ENCODE measurements around the gene MBD3L4.
"Not testable (repeated sequence)": the region's sequence is repeated elsewhere in the genome, so short reads cannot be mapped to it uniquely, and the experiment has no call there.

Gene MBD3L4

DNA sequence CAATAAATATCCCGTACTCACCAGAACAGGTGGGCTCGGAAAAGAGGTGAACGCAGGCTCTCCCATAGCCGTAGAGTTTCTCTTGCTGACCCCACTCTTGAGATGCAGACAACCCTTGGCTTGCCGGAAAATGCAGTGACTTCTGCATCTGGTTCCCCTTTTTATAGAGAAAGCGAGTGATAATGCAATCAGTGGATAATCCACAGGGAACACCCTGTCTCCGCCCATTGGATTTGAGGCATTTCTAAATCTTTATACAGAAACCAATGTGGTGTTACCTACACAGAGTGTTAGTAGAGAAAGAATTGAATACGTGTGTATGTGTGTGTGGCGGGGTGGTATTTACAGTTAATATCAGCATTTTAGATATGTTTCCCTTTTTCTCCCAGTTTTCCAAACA lies at the start of gene MBD3L4:
Gene MBD3L4 (minus strand): TSS at position 101 of the 400 bp plus-strand sequence. CDS start 35 bp downstream, at position 66.
- not testable (repeated sequence) for DNase-seq

DNA sequence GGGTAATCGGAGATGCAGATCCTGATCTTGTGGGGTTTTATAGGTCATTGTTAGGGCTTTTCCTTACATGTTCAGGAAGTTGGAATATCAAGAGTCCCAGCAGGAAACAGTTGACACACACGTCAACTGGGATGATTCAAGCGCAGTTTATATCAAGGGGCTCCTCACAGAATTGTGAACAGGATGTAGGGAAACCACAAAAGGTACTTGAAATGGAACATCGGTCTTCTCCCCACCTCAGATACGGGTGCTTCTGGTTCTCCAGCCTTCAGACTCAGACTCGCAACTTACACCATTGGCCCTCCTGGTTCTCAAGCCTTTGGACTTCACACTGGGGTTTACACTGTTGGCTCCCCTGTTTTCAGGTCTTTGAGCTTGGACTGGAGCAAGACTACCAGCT lies 49.0 kb upstream of the MBD3L4 start:
- no peak for DNase-seq

DNA sequence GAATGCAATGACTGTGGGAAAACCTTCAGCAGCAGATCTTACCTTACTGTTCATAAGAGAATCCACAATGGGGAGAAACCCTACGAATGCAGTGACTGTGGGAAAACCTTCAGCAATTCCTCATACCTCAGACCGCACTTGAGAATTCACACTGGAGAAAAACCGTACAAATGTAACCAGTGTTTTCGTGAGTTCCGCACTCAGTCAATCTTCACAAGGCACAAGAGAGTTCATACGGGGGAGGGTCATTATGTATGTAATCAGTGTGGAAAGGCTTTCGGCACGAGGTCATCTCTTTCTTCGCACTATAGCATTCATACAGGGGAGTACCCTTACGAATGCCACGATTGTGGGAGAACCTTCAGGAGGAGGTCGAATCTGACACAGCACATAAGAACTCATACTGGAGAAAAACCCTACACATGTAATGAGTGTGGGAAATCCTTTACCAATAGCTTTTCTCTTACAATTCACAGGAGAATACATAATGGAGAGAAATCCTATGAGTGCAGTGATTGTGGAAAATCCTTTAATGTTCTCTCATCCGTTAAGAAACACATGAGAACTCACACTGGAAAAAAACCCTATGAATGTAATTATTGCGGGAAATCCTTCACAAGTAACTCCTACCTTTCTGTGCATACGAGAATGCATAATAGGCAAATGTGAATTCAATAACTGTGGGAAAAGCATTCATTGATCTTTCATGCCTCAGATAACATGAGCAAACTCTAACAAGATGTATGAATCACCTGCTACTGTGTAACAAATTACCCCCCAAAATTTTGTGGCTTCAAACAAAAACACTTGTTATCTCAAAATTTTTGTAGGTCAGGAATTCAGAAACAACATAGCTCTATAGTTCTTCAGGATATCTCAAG lies 43.3 kb upstream of the MBD3L4 start:
- DNase-seq = no peak

DNA sequence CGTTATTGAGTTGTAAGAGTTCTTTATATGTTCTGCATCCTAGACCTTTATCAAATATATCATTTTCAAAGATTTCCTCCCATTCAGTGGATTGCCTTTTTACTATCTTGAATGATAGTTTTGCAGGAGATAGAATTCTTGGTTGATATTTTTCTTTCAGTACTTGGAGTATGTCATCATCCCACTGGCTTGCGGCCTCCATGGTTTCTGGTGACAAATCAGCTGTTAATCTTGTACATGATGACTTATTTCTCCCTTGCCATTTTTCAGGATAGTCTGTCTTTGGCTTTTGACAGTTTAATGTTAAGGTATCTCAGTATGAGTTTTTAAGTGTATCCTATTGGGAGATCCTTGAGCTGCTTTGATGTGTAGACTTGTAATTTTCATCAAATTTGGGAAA lies 38.0 kb upstream of the MBD3L4 start:
- DNase-seq = no peak

DNA sequence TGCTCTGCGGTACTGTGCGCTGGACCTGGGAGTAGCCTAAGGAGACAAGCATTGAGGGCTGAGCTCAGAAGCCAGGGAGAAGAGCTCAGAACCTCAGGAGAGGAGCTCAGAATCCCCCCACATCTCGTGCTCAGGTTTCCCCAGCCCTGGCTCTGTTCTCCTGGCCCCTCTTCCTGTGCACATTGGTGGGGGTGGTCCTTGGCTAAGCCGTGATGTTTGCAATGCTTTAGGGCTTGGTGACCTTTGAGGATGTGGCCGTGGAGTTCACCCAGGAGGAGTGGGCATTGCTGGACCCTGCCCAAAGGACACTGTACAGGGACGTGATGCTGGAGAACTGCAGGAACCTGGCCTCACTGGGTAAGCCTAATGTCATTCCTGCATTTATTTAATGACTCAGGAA lies 36.2 kb upstream of the MBD3L4 start:
- DNase-seq = no peak

DNA sequence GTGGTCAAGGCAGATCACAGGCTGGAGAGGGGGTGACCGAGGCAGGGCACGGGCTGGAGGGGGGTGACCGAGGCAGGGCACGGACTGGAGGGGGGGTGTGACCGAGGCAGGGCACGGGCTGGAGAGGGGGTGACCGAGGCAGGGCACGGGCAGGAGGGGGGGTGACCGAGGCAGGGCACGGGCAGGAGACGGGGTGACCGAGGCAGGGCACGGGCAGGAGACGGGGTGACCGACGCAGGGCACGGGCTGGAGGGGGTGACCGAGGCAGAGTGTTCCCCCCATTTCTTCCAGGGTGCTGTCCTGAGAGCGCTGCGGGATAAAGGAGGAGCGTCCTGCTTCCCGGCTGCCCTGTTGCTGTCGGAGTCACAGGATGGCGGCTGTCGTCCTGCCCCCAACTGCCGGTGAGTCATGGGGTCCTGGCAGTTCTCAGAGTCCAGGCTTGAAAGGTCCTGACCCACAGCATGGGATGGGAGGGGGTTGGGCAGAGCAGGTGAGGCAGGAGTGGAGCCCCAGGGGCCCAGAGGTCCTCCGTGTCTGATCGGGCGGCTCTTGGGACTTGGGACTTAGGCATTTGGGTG lies 34.8 kb upstream of the MBD3L4 start:
- DNase-seq = no peak

DNA sequence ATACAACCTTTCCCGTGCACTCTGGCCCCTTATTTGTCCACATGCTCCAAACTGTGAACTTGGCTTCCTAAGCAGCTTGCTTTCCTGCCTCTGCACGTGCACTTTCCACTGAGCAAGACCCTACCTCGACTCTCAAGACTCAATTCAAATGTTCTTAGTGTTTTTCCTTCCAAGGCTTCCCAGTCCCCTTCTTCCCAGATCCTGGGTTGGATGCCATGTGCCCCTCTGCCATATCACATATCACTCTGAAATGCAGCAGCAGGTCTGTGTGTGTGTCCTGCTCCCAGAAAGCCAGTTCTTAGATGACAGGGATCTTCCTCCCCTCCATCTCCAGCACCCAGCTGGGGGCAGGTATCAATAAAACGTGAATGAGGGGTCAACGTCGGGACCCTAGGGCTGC lies 32.6 kb upstream of the MBD3L4 start:
- no peak for DNase-seq

DNA sequence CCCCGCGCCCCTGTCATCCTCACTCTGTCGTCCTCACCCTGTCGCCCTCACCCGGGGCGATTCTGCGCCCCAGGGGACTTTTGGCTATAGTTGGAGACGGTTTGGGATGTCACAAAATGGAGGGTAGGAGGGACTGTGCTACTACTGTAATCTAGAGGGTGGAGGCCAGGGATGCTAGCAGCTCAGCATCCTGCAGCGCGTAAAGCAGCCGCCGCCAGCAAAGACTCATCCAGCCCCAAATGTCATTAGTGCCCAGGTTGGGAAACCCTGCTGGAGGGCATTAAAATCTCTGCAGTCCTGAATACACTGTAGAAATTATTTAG lies 29.9 kb upstream of the MBD3L4 start:
- no peak for DNase-seq

DNA sequence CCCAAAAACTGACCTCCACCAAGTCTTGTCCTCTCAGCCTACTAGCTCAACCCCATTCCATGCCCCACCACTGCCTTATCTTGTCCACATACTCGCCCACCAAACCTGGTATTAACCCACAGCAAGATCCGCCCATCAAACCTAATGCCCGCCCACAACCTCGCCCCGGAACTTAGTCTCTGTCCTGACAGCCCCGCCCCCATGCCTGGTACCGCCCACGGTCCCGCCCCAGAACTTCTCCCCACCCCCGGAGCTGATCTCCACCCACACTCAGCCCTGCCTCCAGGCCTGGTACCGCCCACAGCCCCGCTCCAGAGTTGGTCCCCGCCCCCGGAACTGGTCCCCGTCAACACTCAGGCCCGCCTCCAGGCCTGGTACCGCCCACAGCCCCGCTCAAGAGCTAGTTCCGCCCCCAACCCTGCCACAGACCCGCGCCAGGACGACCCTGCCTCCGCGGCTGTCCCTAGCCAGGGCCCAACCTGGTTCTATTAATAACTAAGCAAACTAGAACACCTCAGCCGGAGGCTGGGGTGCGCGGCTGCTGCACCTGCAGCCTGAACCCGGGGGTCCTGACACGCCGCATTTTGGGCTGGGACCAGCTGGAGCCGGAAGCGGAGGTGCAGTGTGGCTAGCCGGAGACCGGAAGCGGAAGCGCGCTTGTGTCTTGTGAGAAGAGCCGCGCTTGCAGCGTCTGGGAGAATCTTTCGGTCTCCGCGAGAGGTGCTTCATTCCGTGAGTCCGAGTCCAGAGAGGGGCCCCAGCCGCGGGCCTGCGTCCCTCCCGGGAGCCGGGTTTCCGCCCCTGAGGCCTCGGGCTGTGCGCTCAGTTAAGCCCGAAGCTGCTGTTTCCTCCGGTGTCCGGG lies 29.3 kb upstream of the MBD3L4 start, which contains the start of gene ZNF557:
Gene ZNF557 (plus strand): TSS at position 662 of the 862 bp plus-strand sequence. CDS start 5,372 bp downstream, outside the sequence.
- peak; percentile 67 to 99 (median 96) for DNase-seq

DNA sequence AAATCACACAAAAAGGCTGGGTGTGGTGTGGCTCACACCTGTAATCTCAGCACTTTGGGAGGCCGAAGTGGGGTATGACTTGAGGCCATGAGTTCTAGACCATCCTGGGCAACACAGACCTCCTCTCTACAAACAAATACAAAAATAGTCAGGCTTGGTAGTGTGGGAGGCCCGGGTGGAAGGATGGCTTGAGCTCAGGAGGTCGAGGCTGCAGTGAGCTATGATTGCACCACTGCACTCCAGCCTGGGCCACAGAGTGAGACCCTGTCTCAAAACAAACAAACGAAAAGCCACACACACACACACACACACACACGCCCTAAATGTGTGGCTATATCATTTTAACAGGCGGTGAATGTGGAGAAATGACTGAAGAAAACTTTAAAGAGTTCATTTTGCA lies 28.6 kb upstream of the MBD3L4 start:
- no peak for DNase-seq

DNA sequence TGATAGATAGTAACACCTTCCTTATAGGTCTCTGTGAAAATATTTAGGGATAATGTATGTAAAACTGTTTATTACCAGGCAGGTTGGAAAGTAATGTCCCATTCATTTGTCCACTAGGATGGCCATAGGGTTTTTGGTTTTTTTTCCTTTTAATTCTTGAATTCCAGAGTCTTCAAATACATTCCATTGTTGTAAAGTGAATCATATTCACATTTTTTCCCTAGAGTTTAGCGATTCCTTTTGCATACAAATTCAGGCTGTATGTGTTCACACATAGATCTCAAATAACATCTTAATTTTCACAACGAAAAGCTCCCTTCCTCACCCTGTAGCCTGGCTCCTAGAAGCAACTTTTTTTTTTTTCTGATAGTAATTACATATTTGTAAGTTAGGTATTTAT lies 27.7 kb upstream of the MBD3L4 start:
- no peak for DNase-seq

DNA sequence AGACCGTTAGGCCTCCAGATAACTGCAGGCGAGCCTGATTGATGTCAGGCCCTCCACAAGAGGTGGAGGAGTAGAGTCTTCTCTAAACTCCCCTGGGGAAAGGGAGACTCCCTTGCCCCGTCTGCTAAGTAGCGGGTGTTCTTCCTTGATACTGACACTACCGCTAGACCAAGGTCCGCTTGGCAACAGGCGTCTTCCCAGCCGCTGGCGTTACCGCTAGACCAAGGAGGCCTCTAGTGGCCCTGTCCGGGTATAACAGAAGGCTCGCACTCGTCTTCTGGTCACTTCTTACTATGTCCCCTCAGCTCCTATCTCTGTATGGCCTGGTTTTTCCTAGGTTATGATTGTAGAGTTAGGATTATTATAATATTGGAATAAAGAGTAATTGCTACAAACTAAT lies 27.1 kb upstream of the MBD3L4 start:
- DNase-seq = not testable (repeated sequence)

DNA sequence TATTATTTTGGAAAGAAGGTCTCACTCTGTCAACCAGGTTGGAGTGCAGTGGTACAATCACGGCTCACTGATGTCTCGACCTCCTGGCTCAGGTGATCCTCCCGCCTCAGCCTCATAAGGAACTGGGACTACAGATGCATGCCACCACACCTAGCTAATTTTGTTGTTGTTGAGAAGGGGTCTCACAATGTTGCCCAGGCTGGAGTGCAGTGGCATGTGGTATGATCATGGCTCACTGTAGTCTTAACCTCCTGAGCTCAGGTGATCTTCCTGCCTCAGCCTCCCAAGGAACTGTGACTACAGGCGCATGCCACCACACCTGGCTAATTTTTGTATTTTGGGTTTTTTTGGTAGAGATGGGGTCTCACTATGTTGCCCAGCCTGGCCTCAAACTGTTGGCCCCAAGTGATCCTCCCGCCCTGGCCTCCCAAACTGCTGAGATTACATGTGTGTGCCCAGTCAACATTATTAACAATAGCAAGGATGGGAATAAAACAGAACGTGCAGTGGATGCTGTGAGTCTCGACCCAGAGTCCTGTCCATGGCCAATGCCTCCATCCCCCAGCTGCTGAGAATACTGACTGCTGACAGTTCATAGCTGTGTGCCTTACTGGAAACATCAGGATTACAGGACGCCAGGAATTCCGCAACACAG lies 23.9 kb upstream of the MBD3L4 start:
- DNase-seq = no peak

DNA sequence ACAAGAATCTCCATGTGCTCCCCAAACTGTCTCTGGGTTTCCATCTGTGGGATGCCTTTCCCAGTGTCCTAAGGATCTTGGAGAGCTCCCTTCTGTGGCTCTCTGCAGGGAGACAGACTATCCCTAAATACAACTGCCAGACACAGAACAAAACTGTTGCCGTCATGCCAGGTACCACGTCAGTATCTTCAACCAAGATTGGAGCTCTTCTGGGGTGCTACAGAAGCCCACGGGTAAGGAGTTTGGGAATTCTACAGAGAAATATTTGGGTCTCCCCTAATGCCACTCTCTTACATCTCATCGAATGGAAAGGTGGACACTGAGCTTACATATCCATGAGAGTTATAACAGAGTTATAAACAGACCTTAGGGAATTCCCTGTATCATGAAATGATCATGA lies 23.4 kb upstream of the MBD3L4 start:
- no peak for DNase-seq

DNA sequence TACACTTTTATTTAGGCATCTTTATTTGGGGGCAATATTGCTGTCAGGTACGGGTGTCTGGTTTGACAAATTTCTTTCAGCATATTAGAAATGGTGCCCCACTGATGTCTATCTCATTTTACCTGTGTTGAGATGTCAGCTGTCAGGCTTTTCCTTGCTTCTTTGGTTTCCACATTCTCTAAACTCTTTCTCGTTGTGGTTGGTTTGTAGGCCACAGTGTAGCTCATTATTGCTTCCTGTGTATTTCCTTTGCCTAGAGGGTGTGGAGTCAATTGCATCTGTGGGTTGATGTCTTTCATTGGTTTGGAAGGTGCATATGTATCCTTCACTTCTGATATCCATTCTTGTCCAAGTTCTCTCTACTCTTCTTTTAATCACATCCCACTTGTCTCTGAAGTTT lies 20.0 kb upstream of the MBD3L4 start:
- not testable (repeated sequence) for DNase-seq

DNA sequence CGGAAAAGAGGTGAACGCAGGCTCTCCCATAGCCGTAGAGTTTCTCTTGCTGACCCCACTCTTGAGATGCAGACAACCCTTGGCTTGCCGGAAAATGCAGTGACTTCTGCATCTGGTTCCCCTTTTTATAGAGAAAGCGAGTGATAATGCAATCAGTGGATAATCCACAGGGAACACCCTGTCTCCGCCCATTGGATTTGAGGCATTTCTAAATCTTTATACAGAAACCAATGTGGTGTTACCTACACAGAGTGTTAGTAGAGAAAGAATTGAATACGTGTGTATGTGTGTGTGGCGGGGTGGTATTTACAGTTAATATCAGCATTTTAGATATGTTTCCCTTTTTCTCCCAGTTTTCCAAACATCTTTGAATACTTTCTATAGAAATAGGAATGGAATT lies 18.6 kb upstream of the MBD3L4 start, which contains the start of gene MBD3L3:
Gene MBD3L3 (minus strand): TSS at position 101 of the 400 bp plus-strand sequence. CDS start 71 bp downstream, at position 30.
- DNase-seq = not testable (repeated sequence)

DNA sequence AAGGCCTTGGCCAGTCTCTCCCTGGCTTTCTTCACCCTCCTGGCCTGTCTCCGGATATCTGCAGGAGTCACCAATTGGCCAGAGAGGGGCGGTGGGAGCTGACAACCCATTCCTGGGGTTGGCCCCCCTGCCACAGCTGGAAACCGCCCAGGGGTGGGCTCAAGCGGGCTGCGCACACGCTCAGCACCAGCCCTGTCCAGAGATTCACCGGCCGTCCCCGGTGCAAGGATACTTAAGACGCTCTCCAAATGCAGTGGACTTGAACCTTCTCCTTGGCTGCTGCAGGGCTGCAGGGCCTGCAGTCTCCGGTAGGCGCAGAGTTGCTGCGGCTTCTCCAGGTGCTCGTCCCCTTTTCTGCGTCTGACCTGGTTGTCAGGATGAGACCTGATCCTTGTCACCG lies 16.4 kb upstream of the MBD3L4 start:
- not testable (repeated sequence) for DNase-seq

DNA sequence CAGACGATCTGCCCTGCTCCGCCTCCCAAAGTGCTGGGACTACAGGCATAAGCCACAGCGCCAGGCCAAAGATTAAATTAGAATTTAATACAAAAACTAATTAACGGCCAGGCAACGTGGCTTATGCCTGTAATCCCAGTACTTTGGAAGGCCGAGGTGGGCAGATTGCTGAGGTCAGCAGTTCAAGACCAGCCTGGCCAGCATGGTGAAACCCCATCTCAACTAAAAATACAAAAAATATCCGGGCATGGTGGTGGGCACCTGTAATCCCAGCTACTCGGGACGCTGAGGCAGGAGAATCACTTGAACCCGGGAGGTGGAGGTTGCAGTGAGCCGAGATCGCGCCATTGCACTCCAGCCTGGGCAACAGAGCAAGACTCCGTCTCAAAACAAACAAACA lies 15.7 kb upstream of the MBD3L4 start:
- DNase-seq = not testable (repeated sequence)

DNA sequence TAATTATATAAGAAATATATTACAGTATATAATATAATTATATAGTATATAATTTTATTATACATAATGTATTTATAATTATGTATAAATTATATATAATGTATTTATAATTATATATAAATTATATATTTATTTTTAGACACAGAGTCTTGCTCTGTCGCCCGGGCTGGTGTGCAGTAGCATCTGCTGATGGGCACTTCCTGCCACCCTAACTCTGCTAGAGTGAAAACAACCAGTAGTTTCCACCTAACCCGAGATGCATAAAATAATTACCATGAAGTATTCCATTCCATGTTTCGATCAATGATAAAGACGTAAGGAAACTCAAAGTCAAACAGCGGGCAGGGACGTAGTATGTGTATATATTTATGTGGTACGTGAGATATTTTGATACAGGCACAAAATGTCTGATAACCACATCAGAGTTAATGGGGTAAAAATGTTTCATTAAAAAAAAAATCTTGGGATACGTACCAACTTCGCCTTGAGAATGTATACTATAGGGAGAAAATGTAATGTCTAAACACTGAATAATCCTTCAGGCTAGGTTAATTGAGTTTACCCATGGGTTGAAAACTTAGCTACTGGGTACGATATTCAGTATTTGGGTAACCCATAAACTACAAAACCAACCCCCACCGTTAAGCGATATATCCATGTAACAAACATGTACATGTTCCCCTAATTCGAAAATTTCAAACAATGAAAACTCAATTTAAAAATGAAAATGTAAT lies 14.8 kb upstream of the MBD3L4 start:
- DNase-seq = not testable (repeated sequence)

DNA sequence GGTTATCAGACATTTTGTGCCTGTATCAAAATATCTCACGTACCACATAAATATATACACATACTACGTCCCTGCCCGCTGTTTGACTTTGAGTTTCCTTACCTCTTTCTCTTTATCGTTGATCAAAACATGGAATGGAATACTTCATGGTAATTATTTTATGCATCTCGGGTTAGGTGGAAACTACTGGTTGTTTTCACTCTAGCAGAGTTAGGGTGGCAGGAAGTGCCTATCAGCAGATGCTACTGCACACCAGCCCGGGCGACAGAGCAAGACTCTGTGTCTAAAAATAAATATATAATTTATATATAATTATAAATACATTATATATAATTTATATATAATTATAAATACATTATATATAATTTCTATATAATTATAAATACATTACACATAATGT lies 12.9 kb upstream of the MBD3L4 start:
- DNase-seq = not testable (repeated sequence)

DNA sequence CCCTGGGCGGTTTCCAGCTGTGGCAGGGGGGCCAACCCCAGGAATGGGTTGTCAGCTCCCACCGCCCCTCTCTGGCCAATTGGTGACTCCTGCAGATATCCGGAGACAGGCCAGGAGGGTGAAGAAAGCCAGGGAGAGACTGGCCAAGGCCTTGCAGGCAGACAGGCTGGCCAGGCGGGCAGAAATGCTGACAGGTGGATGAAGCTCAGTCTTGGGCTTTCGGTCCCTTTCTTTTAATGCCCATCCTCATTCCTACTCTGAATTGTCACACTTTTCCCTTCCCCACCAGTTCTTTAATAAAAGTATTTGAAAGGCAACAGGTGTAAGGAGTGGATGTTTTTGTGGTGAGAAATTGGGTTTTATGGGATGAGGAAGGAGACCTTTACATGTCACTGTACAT lies 11.4 kb upstream of the MBD3L4 start:
- DNase-seq = not testable (repeated sequence)

DNA sequence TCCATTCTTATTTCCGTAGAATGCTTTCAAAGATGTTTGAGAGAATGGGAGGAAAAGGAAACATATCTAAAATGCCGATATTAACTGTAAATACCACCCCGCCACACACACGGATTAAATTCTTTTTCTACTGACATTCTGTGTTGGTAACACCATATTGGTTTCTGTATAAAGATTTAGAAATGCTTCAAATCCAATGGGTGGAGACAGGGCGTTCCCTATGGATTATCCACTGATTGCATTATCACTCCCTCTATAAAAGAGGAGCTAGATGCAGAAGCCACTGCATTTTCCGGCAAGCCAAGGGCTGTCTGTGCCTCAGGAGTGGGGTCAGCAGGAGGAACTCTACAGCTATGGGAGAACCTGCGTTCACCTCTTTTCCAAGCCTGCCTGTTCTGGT lies 9.0 kb upstream of the MBD3L4 start, which contains the start of gene MBD3L2:
Gene MBD3L2 (plus strand): TSS at position 301 of the 400 bp plus-strand sequence. CDS start 53 bp downstream, at position 354.
- DNase-seq = not testable (repeated sequence)
